Natural killer cell (primary cell): ENCODE measurements around the gene DPP3. TPM values are rescaled to one million over a fixed set of nuclear protein-coding genes. Genes with fewer than 3 reads are reported as not detected.

Source experiments
- ATAC-seq, 3 donors: fragments of 150-1000 bp in 2 of 3; fragments of 200-7000 bp in 1 of 3; cut with Tn5 transposase; 1 replicate in 1 of 3; 2 replicates in 2 of 3; pipeline ENCODE4 v1.10.0; 2021; ENCODE audit warnings: mild to moderate bottlenecking in 2 of 3, moderate library complexity in 2 of 3
- DNase-seq, 2 donors: peaks; one replicate each; pipeline versions ENCODE4 v3.0.0 to v3.0.0-alpha.2; 2013 to 2021; ENCODE audit warnings: mixed read lengths in 1 of 2
- H3K27ac ChIP-seq: one replicate; pipeline ENCODE4 v1.5.1; 2013; ENCODE audit warnings: mild to moderate bottlenecking, low read length
- H3K27me3 ChIP-seq: one replicate; pipeline ENCODE4 v1.6.1; 2013; ENCODE audit warnings: low read length; ENCODE audit not compliant: control insufficient read depth, insufficient read depth
- H3K36me3 ChIP-seq: one replicate; pipeline ENCODE4 v1.6.1; 2013; ENCODE audit warnings: low read length; ENCODE audit not compliant: control insufficient read depth, insufficient read depth
- H3K4me1 ChIP-seq: one replicate; pipeline ENCODE4 v1.6.1; 2013; ENCODE audit warnings: low read length; ENCODE audit not compliant: control insufficient read depth, insufficient read depth
- H3K4me3 ChIP-seq: one replicate; pipeline ENCODE4 v1.5.1; 2013; ENCODE audit warnings: low read length
- H3K9me3 ChIP-seq: one replicate; pipeline ENCODE4 v1.6.1; 2013; ENCODE audit warnings: low read length; ENCODE audit not compliant: control insufficient read depth, insufficient read depth
- H3K27ac Mint-ChIP-seq, 2 donors: one replicate each; pipeline ENCODE4 v1.8.0; 2022; ENCODE audit warnings: mild to moderate bottlenecking in 2 of 2, mixed read lengths in 2 of 2, moderate library complexity in 1 of 2
- H3K27me3 Mint-ChIP-seq, 2 donors: one replicate each; pipeline ENCODE4 v1.8.0; 2022; ENCODE audit warnings: low read depth in 2 of 2, mixed read lengths in 2 of 2
- H3K36me3 Mint-ChIP-seq: one replicate; pipeline ENCODE4 v1.8.0; 2022; ENCODE audit warnings: mixed read lengths
- H3K4me1 Mint-ChIP-seq, 2 donors: one replicate each; pipeline ENCODE4 v1.8.0; 2022; ENCODE audit warnings: mixed read lengths in 2 of 2
- H3K4me3 Mint-ChIP-seq: one replicate; pipeline ENCODE4 v1.8.0; 2022; ENCODE audit warnings: mild to moderate bottlenecking, moderate library complexity, mixed read lengths
- H3K9me3 Mint-ChIP-seq, 2 donors: one replicate each; pipeline ENCODE4 v1.8.0; 2022; ENCODE audit warnings: mixed read lengths in 2 of 2
- CTCF ChIP-seq: fragments of 200-600 bp; IDR thresholded peaks from one replicate; pipeline ENCODE4 v1.8.0; 2022; ENCODE audit warnings: antibody characterized with exemption
- WGBS: methylation state at CpG from one replicate; pipeline ENCODE4 v1.1.7; 2013; ENCODE audit warnings: missing lambda C conversion rate; ENCODE audit not compliant: insufficient coverage; 5-methylcytosine and 5-hydroxymethylcytosine counted together
- intact Hi-C: fragments of 100-400 bp; cut with micrococcal nuclease; formaldehyde crosslinking; loops from one replicate; pipeline ENCODE4 v1.14.2; 2022
- total RNA-seq, 4 donors: library from RNA; stranded (reverse); fragments of 120-200 nt in 1 of 4; gene quantifications; one replicate each; pipeline versions ENCODE4 v1.2.3 to v1.2.4, GENCODE V29; 2013 to 2022

The DPP3 gene
- total RNA-seq, 3 donors from 2014 or later (not counting 1 experiment from before 2014, with no cell fraction given): 37.4 to 42.9 (median 38.6) TPM

GRCh38 chr11:66550887-66551286 is 70.7 kb downstream of the DPP3 start:
- no peaks in the 10 kb centered on the region for H3K9me3 ChIP-seq
- intact Hi-C loops: no loop called here
- H3K36me3 ChIP-seq: no peaks in the 10 kb centered on the region
- DNase-seq (no peak), ATAC-seq (no peak)
- H3K4me3 ChIP-seq: no peak overlapping the region
- H3K4me1 Mint-ChIP-seq: peaks cover 0 to 10% of the 10 kb centered on the region in 2 donors
- H3K27ac ChIP-seq: no peak overlapping the region
- peaks cover 0 to 11% of the 10 kb centered on the region in 2 donors for H3K27me3 Mint-ChIP-seq
- no peak for TF ChIP-seq CTCF
- 87% methylated on average over 4 of the region's 4 CpGs for WGBS
- no peaks in the 10 kb centered on the region for H3K27me3 ChIP-seq
- H3K4me3 Mint-ChIP-seq: no peak overlapping the region
- H3K4me1 ChIP-seq: peaks cover 12% of the 10 kb centered on the region
- no peaks in the 10 kb centered on the region for H3K36me3 Mint-ChIP-seq
- H3K9me3 Mint-ChIP-seq: no peaks in the 10 kb centered on the region
- H3K27ac Mint-ChIP-seq: no peak overlapping the region

GRCh38 chr11:66554602-66555001 is 74.4 kb downstream of the DPP3 start:
- H3K9me3 Mint-ChIP-seq: no peaks in the 10 kb centered on the region
- DNase-seq (no peak), ATAC-seq (no peak)
- H3K4me3 ChIP-seq: no peak overlapping the region
- peaks cover 8% of the 10 kb centered on the region for H3K4me1 ChIP-seq
- H3K27ac Mint-ChIP-seq: no peak overlapping the region
- intact Hi-C loops: no loop called here
- no peaks in the 10 kb centered on the region for H3K36me3 Mint-ChIP-seq
- no peaks in the 10 kb centered on the region for H3K36me3 ChIP-seq
- no peak overlapping the region for H3K27ac ChIP-seq
- no peak overlapping the region for H3K4me3 Mint-ChIP-seq
- H3K4me1 Mint-ChIP-seq: no peaks in the 10 kb centered on the region
- WGBS: 80% methylated on average over 5 of the region's 5 CpGs
- H3K27me3 ChIP-seq: peaks cover 2% of the 10 kb centered on the region
- no peak for TF ChIP-seq CTCF
- H3K9me3 ChIP-seq: no peaks in the 10 kb centered on the region
- peaks cover 0 to 7% of the 10 kb centered on the region in 2 donors for H3K27me3 Mint-ChIP-seq

GRCh38 chr11:66555416-66555815 is 75.2 kb downstream of the DPP3 start:
- Mint-ChIP-seq H3K36me3 (no peaks in the 10 kb centered on the region), H3K27ac (no peak overlapping the region), H3K4me1 (no peaks in the 10 kb centered on the region), H3K9me3 (no peaks in the 10 kb centered on the region), H3K27me3 (peaks cover 0 to 7% of the 10 kb centered on the region in 2 donors), H3K4me3 (no peak overlapping the region)
- no peaks in the 10 kb centered on the region for H3K36me3 ChIP-seq
- no peak for TF ChIP-seq CTCF
- peaks cover 2% of the 10 kb centered on the region for H3K27me3 ChIP-seq
- 60% methylated on average over 3 of the region's 3 CpGs for WGBS
- intact Hi-C loops: no loop called here
- H3K27ac ChIP-seq: no peak overlapping the region
- ATAC-seq (no peak), DNase-seq (no peak)
- no peaks in the 10 kb centered on the region for H3K9me3 ChIP-seq
- H3K4me3 ChIP-seq: no peak overlapping the region
- peaks cover 8% of the 10 kb centered on the region for H3K4me1 ChIP-seq

- Histone ChIP-seq H3K27me3 (peaks cover 2% of the 10 kb centered on the region), H3K4me3 (no peak overlapping the region), H3K36me3 (no peaks in the 10 kb centered on the region), H3K9me3 (no peaks in the 10 kb centered on the region), H3K4me1 (peaks cover 8% of the 10 kb centered on the region), H3K27ac (no peak overlapping the region)
- peaks cover 0 to 7% of the 10 kb centered on the region in 2 donors for H3K27me3 Mint-ChIP-seq
- H3K9me3 Mint-ChIP-seq: no peaks in the 10 kb centered on the region
- ATAC-seq (no peak), DNase-seq (no peak)
- intact Hi-C loops: no loop called here
- no peak overlapping the region for H3K27ac Mint-ChIP-seq
- H3K4me1 Mint-ChIP-seq: no peaks in the 10 kb centered on the region
- 83% methylated on average over 7 of the region's 7 CpGs for WGBS
- no peak for TF ChIP-seq CTCF
- no peak overlapping the region for H3K4me3 Mint-ChIP-seq
- no peaks in the 10 kb centered on the region for H3K36me3 Mint-ChIP-seq
Observed at GRCh38 chr11:66556086-66556485, 75.9 kb downstream of the DPP3 start.
